DND-41 (cell line): ENCODE measurements around the gene STAT4.

Experiments used
- ATAC-seq: fragments of 200-7000 bp; cut with Tn5 transposase; 3 replicates; pipeline ENCODE4 v1.9.1; 2021; ENCODE audit warnings: low read depth; ENCODE audit not compliant: insufficient read depth
- DNase-seq: peaks from one replicate; pipeline ENCODE4 v3.0.0-alpha.2; 2020
- H2AFZ ChIP-seq: 2 replicates; pipeline ENCODE4 v1.6.0; 2012; ENCODE audit warnings: low read depth, low read length
- H3K27ac ChIP-seq: 2 replicates; pipeline ENCODE4 v1.5.1; 2012; ENCODE audit warnings: low read length, inconsistent platforms
- H3K27me3 ChIP-seq: fragments of 200-600 bp; sonication (generic); 2 replicates; pipeline ENCODE4 v1.6.0; 2012; ENCODE audit warnings: low read length, mild to moderate bottlenecking, inconsistent platforms; ENCODE audit not compliant: insufficient read depth, poor library complexity
- H3K36me3 ChIP-seq: 2 replicates; pipeline ENCODE4 v1.5.1; 2012; ENCODE audit warnings: low read length, inconsistent platforms; ENCODE audit not compliant: insufficient read depth
- H3K4me1 ChIP-seq: 2 replicates; pipeline ENCODE4 v1.5.1; 2012; ENCODE audit warnings: mild to moderate bottlenecking, low read length; ENCODE audit not compliant: insufficient read depth
- H3K4me2 ChIP-seq: 2 replicates; pipeline ENCODE4 v1.6.0; 2012; ENCODE audit warnings: mild to moderate bottlenecking, moderate library complexity, low read length, inconsistent platforms; ENCODE audit not compliant: insufficient read depth
- H3K4me3 ChIP-seq, 2 experiments: fragments of 200-600 bp in 1 of 2; shearing (Covaris generic) in 1 of 2; 2 replicates each; pipeline ENCODE4 v1.5.1; 2012 to 2016; ENCODE audit warnings: inconsistent platforms in 2 of 2, low read length in 2 of 2, mild to moderate bottlenecking in 2 of 2, low read depth in 1 of 2, moderate library complexity in 1 of 2
- H3K79me2 ChIP-seq: 2 replicates; pipeline ENCODE4 v1.6.0; 2012; ENCODE audit warnings: low read length, inconsistent platforms; ENCODE audit not compliant: insufficient read depth
- H3K9ac ChIP-seq: 2 replicates; pipeline ENCODE4 v1.6.0; 2012; ENCODE audit warnings: low read depth, mild to moderate bottlenecking, inconsistent platforms, low read length, moderate library complexity
- H3K9me3 ChIP-seq: 2 replicates; pipeline ENCODE4 v1.5.1; 2012; ENCODE audit warnings: low read length, moderate library complexity, mild to moderate bottlenecking, inconsistent platforms; ENCODE audit not compliant: insufficient read depth, severe bottlenecking
- H4K20me1 ChIP-seq: 2 replicates; pipeline ENCODE4 v1.6.0; 2012; ENCODE audit warnings: low read length; ENCODE audit not compliant: insufficient read depth
- CTCF ChIP-seq: IDR thresholded peaks from 2 replicates; pipeline ENCODE4 v1.5.1; 2012; ENCODE audit warnings: borderline replicate concordance, low read length, moderate library complexity, mild to moderate bottlenecking; ENCODE audit not compliant: poor library complexity, severe bottlenecking; ENCODE audit errors: extremely low read depth
- EZH2 ChIP-seq: IDR thresholded peaks from 3 replicates; pipeline ENCODE4 v1.6.1; 2012; ENCODE audit warnings: borderline replicate concordance, low read depth, mild to moderate bottlenecking, moderate library complexity, low read length, inconsistent platforms; ENCODE audit not compliant: severe bottlenecking

The STAT4 gene

GRCh38 chr2:191013682-191013931 lies 137.2 kb downstream of the STAT4 start:
- peak overlapping the region; percentile 94 for H3K4me2 ChIP-seq
- H3K4me3 ChIP-seq = peak overlapping the region; percentile 67 to 96
- H3K9ac ChIP-seq = peak overlapping the region; percentile 89
- H3K9me3 ChIP-seq = no peaks in the 10 kb centered on the region
- peak overlapping the region; percentile 85 for H3K27ac ChIP-seq
- no peaks in the 10 kb centered on the region for H3K27me3 ChIP-seq
- peak overlapping the region; percentile 85 for H2AFZ ChIP-seq
- peaks cover 25% of the 10 kb centered on the region for H3K36me3 ChIP-seq
- no peak for TF ChIP-seq EZH2
- peak; percentile 37 for TF ChIP-seq CTCF
- peaks cover 40% of the 10 kb centered on the region for H3K4me1 ChIP-seq
- ATAC-seq = no peak; the same call in 2 of the 3 replicates
- no peaks in the 10 kb centered on the region for H4K20me1 ChIP-seq
- peaks cover 40% of the 10 kb centered on the region for H3K79me2 ChIP-seq
- no peak for DNase-seq

- H3K9me3 ChIP-seq = no peaks in the 10 kb centered on the region
- TF ChIP-seq CTCF = no peak
- TF ChIP-seq EZH2 = no peak
- peaks cover 40% of the 10 kb centered on the region for H3K4me1 ChIP-seq
- peak overlapping the region; percentile 94 for H3K4me2 ChIP-seq
- DNase-seq = peak; percentile 30
- peak overlapping the region; percentile 85 for H2AFZ ChIP-seq
- peak; percentile 30 for ATAC-seq
- peak overlapping the region; percentile 85 for H3K27ac ChIP-seq
- H3K36me3 ChIP-seq = peaks cover 29% of the 10 kb centered on the region
- H3K9ac ChIP-seq = peak overlapping the region; percentile 89
- peak overlapping the region; percentile 67 to 96 for H3K4me3 ChIP-seq
- no peaks in the 10 kb centered on the region for H3K27me3 ChIP-seq
- H4K20me1 ChIP-seq = no peaks in the 10 kb centered on the region
- peaks cover 40% of the 10 kb centered on the region for H3K79me2 ChIP-seq
These were observed 137.7 kb downstream of the STAT4 start for GRCh38 chr2:191012845-191013681.

- H3K9me3 ChIP-seq = no peaks in the 10 kb centered on the region
- TF ChIP-seq CTCF (no peak), EZH2 (no peak)
- DNase-seq (no peak), ATAC-seq (no peak)
- H3K4me2 ChIP-seq = peak overlapping the region; percentile 94
- H3K36me3 ChIP-seq = peaks cover 36% of the 10 kb centered on the region
- H3K9ac ChIP-seq = peak overlapping the region; percentile 89; the same call in 1 of the 2 replicates
- H3K4me1 ChIP-seq = peaks cover 40% of the 10 kb centered on the region
- H3K27me3 ChIP-seq = no peaks in the 10 kb centered on the region
- H2AFZ ChIP-seq = no peak overlapping the region
- H3K27ac ChIP-seq = peak overlapping the region; percentile 85; the same call in 1 of the 2 replicates
- H3K4me3 ChIP-seq = peak overlapping the region in 1 of 2 experiments; percentile 96; a peak in 2 of 4 replicates
- no peaks in the 10 kb centered on the region for H4K20me1 ChIP-seq
- peaks cover 40% of the 10 kb centered on the region for H3K79me2 ChIP-seq
These were observed 138.4 kb downstream of the STAT4 start for GRCh38 chr2:191012346-191012745.
